SK-N-SH (cell line): ENCODE measurements around the gene MLST8. TPM values are rescaled to one million over a fixed set of nuclear protein-coding genes. Genes with fewer than 3 reads are reported as not detected.
A peak's percentile ranks its signal among the peaks of the same experiment; 100 is the strongest.

ENCODE experiments used
- CTCF ChIA-PET: fragments of 300-600, 350-600 bp; formaldehyde crosslinking; extraction: SDS; loops from one replicate; lab custom pipeline; 2021; lab: Yijun Ruan, JAX
- POLR2A ChIA-PET: fragments of 350-600 bp; sonication (Branson Sonifier 250); formaldehyde crosslinking; extraction: SDS; loops from one replicate; lab custom pipeline; 2020; ENCODE audit warnings: antibody characterized with exemption, inconsistent platforms; lab: Yijun Ruan, JAX
- DNase-seq: peaks from one replicate; pipeline ENCODE4 v3.0.0; 2012
- H2AFZ ChIP-seq: fragments of 200-600 bp; sonication (generic); 2 replicates; pipeline ENCODE4 v1.8.1; 2016; ENCODE audit warnings: antibody characterized with exemption, mild to moderate bottlenecking, low read depth
- H3F3A ChIP-seq: fragments of 200-600 bp; sonication (generic); replicated peaks from 2 replicates; pipeline ENCODE3; 2016; ENCODE audit warnings: antibody characterized with exemption, mild to moderate bottlenecking; ENCODE audit not compliant: insufficient read depth
- H3K27ac ChIP-seq, 2 experiments: fragments of 200-500 bp in 1 of 2; fragments of 200-600 bp in 1 of 2; sonication (Bioruptor generic) in 1 of 2; sonication (generic), shearing (Covaris generic) in 1 of 2; 2 replicates each; pipeline versions ENCODE4 v1.5.1 to v1.6.1; 2014 to 2016; ENCODE audit warnings: low read depth in 2 of 2, inconsistent platforms in 1 of 2, low read length in 1 of 2, mild to moderate bottlenecking in 1 of 2, mixed read lengths in 1 of 2
- H3K27me3 ChIP-seq: fragments of 200-600 bp; sonication (generic), shearing (Covaris generic); 2 replicates; pipeline ENCODE4 v1.6.1; 2016; ENCODE audit warnings: mixed run types; ENCODE audit not compliant: insufficient read depth
- H3K36me3 ChIP-seq, 2 experiments: fragments of 200-500 bp in 1 of 2; fragments of 200-600 bp in 1 of 2; sonication (Bioruptor generic) in 1 of 2; sonication (generic) in 1 of 2; replicated peaks in 1 of 2; 2 replicates each; pipeline versions ENCODE3 to v1.5.1; 2014 to 2016; ENCODE audit warnings: low read length in 1 of 2, mild to moderate bottlenecking in 1 of 2; ENCODE audit not compliant: insufficient read depth in 2 of 2, control insufficient read depth in 1 of 2
- H3K4me1 ChIP-seq, 2 experiments: fragments of 200-500 bp in 1 of 2; fragments of 200-600 bp in 1 of 2; sonication (Bioruptor generic) in 1 of 2; sonication (generic), shearing (Covaris generic) in 1 of 2; 2 replicates each; pipeline versions ENCODE4 v1.5.1 to v1.6.1; 2014 to 2016; ENCODE audit warnings: low read depth in 1 of 2, low read length in 1 of 2, mixed run types in 1 of 2; ENCODE audit not compliant: insufficient read depth in 2 of 2, control insufficient read depth in 1 of 2
- H3K4me2 ChIP-seq: fragments of 200-600 bp; sonication (generic), shearing (Covaris generic); 2 replicates; pipeline ENCODE4 v1.6.1; 2017; ENCODE audit warnings: mixed run types
- H3K4me3 ChIP-seq, 2 experiments: fragments of 200-500 bp in 1 of 2; fragments of 200-600 bp in 1 of 2; sonication (Bioruptor generic) in 1 of 2; sonication (generic), shearing (Covaris generic) in 1 of 2; 2 replicates each; pipeline versions ENCODE4 v1.5.1 to v1.8.1; 2014 to 2016; ENCODE audit warnings: low read depth in 2 of 2, inconsistent platforms in 1 of 2, low read length in 1 of 2, mild to moderate bottlenecking in 1 of 2, mixed read lengths in 1 of 2, moderate library complexity in 1 of 2
- H3K79me2 ChIP-seq: fragments of 200-600 bp; sonication (generic); 2 replicates; pipeline ENCODE4 v1.8.1; 2017; ENCODE audit warnings: mild to moderate bottlenecking; ENCODE audit not compliant: insufficient read depth
- H3K9ac ChIP-seq: fragments of 200-600 bp; sonication (generic); 2 replicates; pipeline ENCODE4 v1.6.1; 2017; ENCODE audit warnings: mixed run types
- H3K9me2 ChIP-seq: fragments of 200-600 bp; sonication (generic); 2 replicates; pipeline ENCODE4 v1.6.1; 2017; ENCODE audit warnings: mixed run types
- H3K9me3 ChIP-seq: fragments of 200-600 bp; sonication (generic); 2 replicates; pipeline ENCODE4 v1.6.1; 2017; ENCODE audit warnings: mixed run types, mild to moderate bottlenecking, moderate library complexity
- H4K20me1 ChIP-seq: fragments of 200-600 bp; sonication (generic); 2 replicates; pipeline ENCODE4 v1.6.1; 2017; ENCODE audit warnings: mild to moderate bottlenecking, mixed run types; ENCODE audit not compliant: insufficient read depth
- CTCF ChIP-seq: fragments of 200-600 bp; sonication (generic); IDR thresholded peaks from 2 replicates; pipeline ENCODE4 v1.6.1; 2017; ENCODE audit warnings: antibody characterized with exemption, mild to moderate bottlenecking, moderate library complexity
- EP300 ChIP-seq, 2 experiments: IDR thresholded peaks; 2 replicates each; pipeline versions ENCODE4 v1.4.0 to v1.6.1; 2012; ENCODE audit warnings: borderline replicate concordance in 1 of 2, low read depth in 1 of 2, low read length in 1 of 2
- FOSL2 ChIP-seq: IDR thresholded peaks from 2 replicates; pipeline ENCODE4 v1.4.0; 2012; ENCODE audit warnings: low read depth, mild to moderate bottlenecking, moderate library complexity, borderline replicate concordance
- FOXM1 ChIP-seq: IDR thresholded peaks from 2 replicates; pipeline ENCODE4 v1.4.0; 2012; ENCODE audit warnings: low read depth, mild to moderate bottlenecking
- GABPA ChIP-seq: IDR thresholded peaks from 2 replicates; pipeline ENCODE4 v1.4.0; 2012; ENCODE audit warnings: low read depth, mild to moderate bottlenecking
- GATA2 ChIP-seq: sonication (generic); formaldehyde crosslinking; IDR thresholded peaks from 2 replicates; pipeline ENCODE4 v1.5.0; 2020; ENCODE audit warnings: mild to moderate bottlenecking, missing genetic modification reagents
- JUND ChIP-seq: IDR thresholded peaks from 2 replicates; pipeline ENCODE4 v1.4.0; 2012
- MEF2A ChIP-seq: IDR thresholded peaks from 2 replicates; pipeline ENCODE4 v1.4.0; 2012; ENCODE audit warnings: low read depth, borderline replicate concordance
- MXI1 ChIP-seq: IDR thresholded peaks from 2 replicates; pipeline ENCODE4 v1.6.1; 2012; ENCODE audit warnings: mild to moderate bottlenecking, low read depth, low read length, improper control_type of control experiment
- NRF1 ChIP-seq: IDR thresholded peaks from 2 replicates; pipeline ENCODE4 v1.6.1; 2012; ENCODE audit warnings: low read depth, mild to moderate bottlenecking, low read length
- POLR2AphosphoS5 ChIP-seq: IDR thresholded peaks from 2 replicates; pipeline ENCODE4 v1.6.1; 2012; ENCODE audit warnings: low read depth, low read length
- RCOR1 ChIP-seq: fragments of 150-350 bp; IDR thresholded peaks from 2 replicates; pipeline ENCODE4 v1.6.1; 2017; ENCODE audit warnings: antibody characterized with exemption, low read length
- RFX5 ChIP-seq: IDR thresholded peaks from 2 replicates; pipeline ENCODE4 v1.6.1; 2012; ENCODE audit warnings: mild to moderate bottlenecking, improper control_type of control experiment, low read length
- TEAD4 ChIP-seq: IDR thresholded peaks from 2 replicates; pipeline ENCODE4 v1.4.0; 2012; ENCODE audit warnings: mild to moderate bottlenecking, borderline replicate concordance; ENCODE audit not compliant: insufficient read depth
- USF2 ChIP-seq: fragments of 150-350 bp; IDR thresholded peaks from 2 replicates; pipeline ENCODE4 v1.6.1; 2017; ENCODE audit warnings: antibody characterized with exemption, low read length, low read depth, borderline replicate concordance
- WGBS: methylation state at CpG from one replicate; pipeline ENCODE4 v1.1.6; 2017; ENCODE audit warnings: low lambda C conversion rate; 5-methylcytosine and 5-hydroxymethylcytosine counted together
- polyA plus RNA-seq, 3 experiments: library from polyadenylated mRNA; depleted of rRNA; stranded (reverse); fragments of >200 nt; gene quantifications; 2 replicates each; pipeline ENCODE4 v1.2.3, GENCODE V29; 2012

Gene MLST8
- polyA plus RNA-seq, 1 of the 3 experiments (the other 2 are of a cell fraction): 85.4 TPM

GRCh38 chr16:2244926-2245795, 39.9 kb downstream of the MLST8 start:
- peaks cover 4% of the 10 kb centered on the region for H3F3A ChIP-seq
- ChIA-PET CTCF (interaction anchor here (1.7 kb wide), 1 partner anchor 51 kb away, joined by 6 read pairs; no protein-coding TSS in a partner anchor), POLR2A (no interaction called here)
- whole genome bisulfite sequencing: 95% methylated on average over 24 of the region's 30 CpGs
- no peak overlapping the region for H3K27ac ChIP-seq
- no peak overlapping the region for H2AFZ ChIP-seq
- TF ChIP-seq RCOR1 (no peak), MXI1 (no peak), GABPA (no peak), FOSL2 (no peak), MEF2A (no peak), EP300 (IDR thresholded peaks at IDR 0.05; ENCODE audit: borderline replicate concordance in 1 of 2, low read depth in 1 of 2, low read length in 1 of 2) (no peak), FOXM1 (no peak), POLR2AphosphoS5 (no peak), TEAD4 (no peak), JUND (no peak), RFX5 (no peak), NRF1 (no peak), CTCF (no peak), GATA2 (CRISPR knock-in tag) (no peak), USF2 (no peak)
- peaks cover 32% of the 10 kb centered on the region for H3K79me2 ChIP-seq
- H3K9me3 ChIP-seq: no peaks in the 10 kb centered on the region
- no peak overlapping the region for H3K4me2 ChIP-seq
- peaks cover 19 to 31% of the 10 kb centered on the region in 2 experiments for H3K36me3 ChIP-seq
- peak; percentile 25 for DNase-seq
- peaks cover 0 to 2% of the 10 kb centered on the region in 2 experiments; a peak in 1 of 4 replicates for H3K4me1 ChIP-seq
- no peaks in the 10 kb centered on the region for H4K20me1 ChIP-seq
- H3K4me3 ChIP-seq: no peak overlapping the region
- H3K9ac ChIP-seq: no peak overlapping the region
- H3K27me3 ChIP-seq: no peaks in the 10 kb centered on the region
- no peaks in the 10 kb centered on the region for H3K9me2 ChIP-seq
